GM12878 (cell line): ENCODE measurements around the gene RPS6KA4. TPM values are rescaled to one million over a fixed set of nuclear protein-coding genes. Genes with fewer than 3 reads are reported as not detected.

ENCODE experiments used
- CHD1 ChIP-seq: IDR thresholded peaks from 2 replicates; pipeline ENCODE4 v1.6.1; 2012; ENCODE audit warnings: low read depth, low read length, improper control_type of control experiment
- CHD2 ChIP-seq: IDR thresholded peaks from 2 replicates; pipeline ENCODE4 v1.6.1; 2011; ENCODE audit warnings: low read depth, low read length, improper control_type of control experiment, borderline replicate concordance
- E2F8 ChIP-seq: fragments of 450-650 bp; IDR thresholded peaks from 2 replicates; pipeline ENCODE4 v1.6.1; 2018; ENCODE audit warnings: mild to moderate bottlenecking, low read depth, moderate library complexity; ENCODE audit not compliant: partially characterized antibody
- E4F1 ChIP-seq: fragments of 450-650 bp; IDR thresholded peaks from 2 replicates; pipeline ENCODE4 v1.6.1; 2018; ENCODE audit warnings: borderline replicate concordance, mild to moderate bottlenecking; ENCODE audit not compliant: partially characterized antibody
- HDAC6 ChIP-seq: fragments of 200-600 bp; sonication (generic); IDR thresholded peaks from one replicate; pipeline ENCODE4 v1.8.0; 2017; ENCODE audit warnings: antibody characterized with exemption; ENCODE audit not compliant: unreplicated experiment
- JUNB ChIP-seq: IDR thresholded peaks from 2 replicates; pipeline ENCODE4 v1.6.1; 2016; ENCODE audit warnings: antibody characterized with exemption, mild to moderate bottlenecking
- KAT2A ChIP-seq: conservative IDR thresholded peaks from 2 replicates; pipeline ENCODE4 v1.6.1; 2011; ENCODE audit warnings: low read depth, low read length; ENCODE audit not compliant: control insufficient read depth
- MXI1 ChIP-seq: fragments of 150-350 bp; IDR thresholded peaks from 2 replicates; pipeline ENCODE4 v1.6.1; 2011; ENCODE audit warnings: low read depth, mild to moderate bottlenecking, inconsistent platforms, low read length, improper control_type of control experiment
- NFIC ChIP-seq: IDR thresholded peaks from 2 replicates; pipeline ENCODE4 v1.6.1; 2012; ENCODE audit warnings: low read depth, mild to moderate bottlenecking, inconsistent platforms, low read length, moderate library complexity
- PBX3 ChIP-seq: IDR thresholded peaks from 2 replicates; pipeline ENCODE4 v1.6.1; 2011; ENCODE audit warnings: mild to moderate bottlenecking, low read depth, low read length, moderate library complexity; ENCODE audit not compliant: insufficient replicate concordance
- RB1 ChIP-seq: fragments of 450-650 bp; formaldehyde crosslinking; IDR thresholded peaks from 2 replicates; pipeline ENCODE4 v1.6.1; 2017; ENCODE audit warnings: mild to moderate bottlenecking, borderline replicate concordance
- REST ChIP-seq: IDR thresholded peaks from 2 replicates; pipeline ENCODE4 v1.6.1; 2012; ENCODE audit warnings: mild to moderate bottlenecking, low read depth, low read length
- RUNX3 ChIP-seq: IDR thresholded peaks from 2 replicates; pipeline ENCODE4 v1.6.1; 2012; ENCODE audit warnings: low read length, inconsistent platforms
- SIN3A ChIP-seq: IDR thresholded peaks from 2 replicates; pipeline ENCODE4 v1.6.1; 2012; ENCODE audit warnings: low read depth, low read length, improper control_type of control experiment
- WRNIP1 ChIP-seq: IDR thresholded peaks from 2 replicates; pipeline ENCODE4 v1.6.1; 2011; ENCODE audit warnings: low read depth, low read length, improper control_type of control experiment, borderline replicate concordance
- ZBED1 ChIP-seq: IDR thresholded peaks from 2 replicates; pipeline ENCODE4 v1.6.1; 2016; ENCODE audit warnings: borderline replicate concordance
- ZBTB33 ChIP-seq: fragments of 450-650 bp; IDR thresholded peaks from 2 replicates; pipeline ENCODE4 v1.6.1; 2017; ENCODE audit warnings: mild to moderate bottlenecking
- ZNF217 ChIP-seq: fragments of 450-650 bp; IDR thresholded peaks from 2 replicates; pipeline ENCODE4 v1.6.1; 2017; ENCODE audit warnings: antibody characterized with exemption, mild to moderate bottlenecking
- polyA plus RNA-seq, 11 experiments: library from polyadenylated mRNA; depleted of rRNA in 4 of 11; unstranded in 6 of 11; stranded (reverse) in 5 of 11; fragments of >200 nt; fragmentation: Nextera tagmentation in 4 of 11; fragmentation: Illumina TruSeq in 1 of 11; extraction: Ambion mirVana in 4 of 11; extraction: Trizol in 1 of 11; gene quantifications; 1 replicate in 1 of 11; 2 replicates in 10 of 11; pipeline versions ENCODE4 v1.2.1 to v1.2.3, GENCODE V29; 2011 to 2016; ENCODE audit warnings: inconsistent platforms in 2 of 11, missing spikeins in 2 of 11, low read depth in 1 of 11
- total RNA-seq, 4 experiments: library from RNA; depleted of rRNA in 3 of 4; stranded (reverse); fragments of >200 nt in 3 of 4; fragmentation: Illumina TruSeq in 1 of 4; extraction: Trizol in 1 of 4; gene quantifications; 2 replicates each; pipeline versions ENCODE4 v1.2.1 to v1.2.3, GENCODE V29; 2013 to 2021

The RPS6KA4 gene
- total and polyA plus RNA-seq, 10 of the 15 experiments (the other 5 are each of a cell fraction or from before 2014, with no cell fraction given) = 0.34 to 32.6 (median 11.3) TPM

GRCh38 chr11:64317325-64317960 is 41.5 kb upstream of the RPS6KA4 start, which contains the start of gene TRMT112 (continued):
- TF ChIP-seq E2F8 = peak; percentile 87
- TF ChIP-seq SIN3A = peak; percentile 51; the same call in 1 of the 2 replicates
- TF ChIP-seq REST = no peak
- peak; percentile 77; the same call in 1 of the 2 replicates for TF ChIP-seq RB1
- TF ChIP-seq WRNIP1 = no peak
- TF ChIP-seq ZBED1 = no peak
- TF ChIP-seq ZBTB33 = no peak
- peak; percentile 76; the same call in 1 of the 2 replicates for TF ChIP-seq CHD1
- TF ChIP-seq E4F1 = peak; percentile 78
- TF ChIP-seq RUNX3 = peak; percentile 78
- TF ChIP-seq PBX3 = no peak
- TF ChIP-seq HDAC6 = no peak
- TF ChIP-seq ZNF217 = no peak
- peak; percentile 75; the same call in 1 of the 2 replicates for TF ChIP-seq MXI1
- peak; percentile 77; the same call in 1 of the 2 replicates for TF ChIP-seq CHD2
- TF ChIP-seq JUNB = no peak
- TF ChIP-seq NFIC = peak; percentile 64; the same call in 1 of the 2 replicates
- no peak for TF ChIP-seq KAT2A
